H9 (cell line): ENCODE measurements around the gene F11. TPM values are rescaled to one million over a fixed set of nuclear protein-coding genes. Genes with fewer than 3 reads are reported as not detected.

Source experiments
- DNase-seq: peaks from one replicate; pipeline ENCODE4 v3.0.0-alpha.2; 2017
- H2AFZ ChIP-seq: one replicate; pipeline ENCODE4 v1.6.1; 2013; ENCODE audit warnings: mild to moderate bottlenecking, low read length, control low read depth, moderate library complexity
- H2AK5ac ChIP-seq: 2 replicates; pipeline ENCODE4 v1.6.1; 2013; ENCODE audit warnings: low read length, control low read depth, mixed read lengths; ENCODE audit not compliant: insufficient read length
- H2BK120ac ChIP-seq: one replicate; pipeline ENCODE4 v1.6.1; 2013; ENCODE audit warnings: low read depth, mild to moderate bottlenecking, low read length, control low read depth, inconsistent platforms; ENCODE audit not compliant: poor library complexity, severe bottlenecking
- H2BK12ac ChIP-seq: 2 replicates; pipeline ENCODE4 v1.6.1; 2013; ENCODE audit warnings: low read length, control low read depth, mixed read lengths, low read depth; ENCODE audit not compliant: insufficient read length
- H2BK15ac ChIP-seq: 2 replicates; pipeline ENCODE4 v1.6.1; 2013; ENCODE audit warnings: low read depth, low read length, control low read depth
- H2BK20ac ChIP-seq: one replicate; pipeline ENCODE4 v1.6.1; 2013; ENCODE audit warnings: low read depth, mild to moderate bottlenecking, low read length, control low read depth, inconsistent platforms; ENCODE audit not compliant: poor library complexity, severe bottlenecking
- H2BK5ac ChIP-seq: 2 replicates; pipeline ENCODE4 v1.6.1; 2013; ENCODE audit warnings: low read length, control low read depth, mixed read lengths; ENCODE audit not compliant: insufficient read length
- H3K14ac ChIP-seq: 2 replicates; pipeline ENCODE4 v1.6.1; 2013; ENCODE audit warnings: low read length, control low read depth; ENCODE audit not compliant: insufficient read depth
- H3K18ac ChIP-seq: 2 replicates; pipeline ENCODE4 v1.6.1; 2013; ENCODE audit warnings: low read depth, mild to moderate bottlenecking, mixed read lengths, low read length, control low read depth; ENCODE audit not compliant: insufficient read length
- H3K23ac ChIP-seq: 2 replicates; pipeline ENCODE4 v1.6.1; 2013; ENCODE audit warnings: low read length, control low read depth, mixed read lengths, low read depth; ENCODE audit not compliant: insufficient read length
- H3K23me2 ChIP-seq: 2 replicates; pipeline ENCODE4 v1.6.1; 2013; ENCODE audit warnings: low read depth, mild to moderate bottlenecking, mixed read lengths, low read length, control low read depth; ENCODE audit not compliant: insufficient read length, poor library complexity, severe bottlenecking
- H3K27ac ChIP-seq: 2 replicates; pipeline ENCODE4 v1.5.1; 2013; ENCODE audit warnings: low read length, control low read depth, mixed read lengths, low read depth; ENCODE audit not compliant: insufficient read length
- H3K27me3 ChIP-seq: 2 replicates; pipeline ENCODE4 v1.6.1; 2013; ENCODE audit warnings: low read length, control low read depth, inconsistent platforms; ENCODE audit not compliant: insufficient read depth
- H3K4ac ChIP-seq: 2 replicates; pipeline ENCODE4 v1.6.1; 2013; ENCODE audit warnings: low read depth, mild to moderate bottlenecking, control low read depth, inconsistent platforms, low read length, moderate library complexity
- H3K4me1 ChIP-seq: 2 replicates; pipeline ENCODE4 v1.6.1; 2013; ENCODE audit warnings: low read length, control low read depth, inconsistent platforms; ENCODE audit not compliant: insufficient read depth
- H3K4me2 ChIP-seq: 2 replicates; pipeline ENCODE4 v1.6.1; 2013; ENCODE audit warnings: low read length, control low read depth, mixed read lengths; ENCODE audit not compliant: insufficient read length, insufficient read depth
- H3K56ac ChIP-seq: 2 replicates; pipeline ENCODE4 v1.6.1; 2013; ENCODE audit warnings: low read depth, mild to moderate bottlenecking, mixed read lengths, low read length, control low read depth; ENCODE audit not compliant: insufficient read length
- H3K79me1 ChIP-seq: 2 replicates; pipeline ENCODE4 v1.6.1; 2013; ENCODE audit warnings: low read depth, mild to moderate bottlenecking, moderate library complexity, low read length, control low read depth, inconsistent platforms; ENCODE audit not compliant: insufficient read depth, poor library complexity, severe bottlenecking
- H3K79me2 ChIP-seq: 2 replicates; pipeline ENCODE4 v1.6.1; 2013; ENCODE audit warnings: low read length, control low read depth, inconsistent platforms; ENCODE audit not compliant: insufficient read depth
- H3K9ac ChIP-seq: 2 replicates; pipeline ENCODE4 v1.6.1; 2013; ENCODE audit warnings: low read length, control low read depth, mixed read lengths; ENCODE audit not compliant: insufficient read length; ENCODE audit errors: extremely low read depth
- H3K9me3 ChIP-seq: one replicate; pipeline ENCODE4 v1.6.1; 2013; ENCODE audit warnings: low read depth, low read length, inconsistent platforms; ENCODE audit not compliant: control insufficient read depth
- H3T11ph ChIP-seq: one replicate; pipeline ENCODE4 v1.6.1; 2013; ENCODE audit warnings: mild to moderate bottlenecking, low read length, control low read depth, inconsistent platforms
- H4K20me1 ChIP-seq: one replicate; pipeline ENCODE4 v1.6.1; 2013; ENCODE audit not compliant: control insufficient read depth, insufficient read length, insufficient read depth
- H4K5ac ChIP-seq: 2 replicates; pipeline ENCODE4 v1.6.1; 2013; ENCODE audit warnings: low read depth, mild to moderate bottlenecking, mixed read lengths, low read length, control low read depth; ENCODE audit not compliant: insufficient read length
- H4K8ac ChIP-seq: replicated peaks from 2 replicates; pipeline ENCODE4 v1.6.1; 2013; ENCODE audit warnings: low read length, control low read depth, mixed read lengths, low read depth; ENCODE audit not compliant: insufficient read length
- H4K91ac ChIP-seq: 2 replicates; pipeline ENCODE4 v1.6.1; 2013; ENCODE audit warnings: low read depth, mild to moderate bottlenecking, moderate library complexity, mixed read lengths, low read length, control low read depth; ENCODE audit not compliant: insufficient read length
- H3K27ac Mint-ChIP-seq, 3 experiments: 2 replicates in 2 of 3; 3 replicates in 1 of 3; pipeline ENCODE4 v1.8.0; 2020 to 2021; ENCODE audit warnings: mixed read lengths in 3 of 3, mild to moderate bottlenecking in 1 of 3, moderate library complexity in 1 of 3
- H3K27me3 Mint-ChIP-seq: 2 replicates; pipeline ENCODE4 v1.8.0; 2021; ENCODE audit warnings: low read depth, mild to moderate bottlenecking, moderate library complexity, mixed read lengths
- H3K36me3 Mint-ChIP-seq, 3 experiments: 2 replicates in 2 of 3; 3 replicates in 1 of 3; pipeline ENCODE4 v1.8.0; 2020 to 2021; ENCODE audit warnings: low read depth in 3 of 3, mixed read lengths in 3 of 3; ENCODE audit not compliant: insufficient read depth in 1 of 3
- H3K4me1 Mint-ChIP-seq, 2 experiments: 2 replicates each; pipeline ENCODE4 v1.8.0; 2020; ENCODE audit warnings: mixed read lengths in 2 of 2
- H3K4me3 Mint-ChIP-seq, 2 experiments: 2 replicates in 1 of 2; 3 replicates in 1 of 2; pipeline ENCODE4 v1.8.0; 2020 to 2021; ENCODE audit warnings: mild to moderate bottlenecking in 2 of 2, mixed read lengths in 2 of 2, moderate library complexity in 1 of 2
- H3K9me3 Mint-ChIP-seq, 2 experiments: 2 replicates in 1 of 2; 3 replicates in 1 of 2; pipeline ENCODE4 v1.8.0; 2020; ENCODE audit warnings: mild to moderate bottlenecking in 2 of 2, mixed read lengths in 2 of 2, moderate library complexity in 1 of 2
- CTCF ChIP-seq: fragments of 200-600 bp; sonication (generic); conservative IDR thresholded peaks from 3 replicates; pipeline ENCODE4 v1.8.0; 2021; ENCODE audit warnings: antibody characterized with exemption, mild to moderate bottlenecking
- WGBS: extraction: QIAGEN DNeasy Blood & Tissue Kit; methylation state at CpG from one replicate; pipeline ENCODE4 v1.1.7; 2013; ENCODE audit warnings: missing lambda C conversion rate, low lambda C conversion rate, mixed read lengths; ENCODE audit not compliant: insufficient read length; ENCODE audit errors: extremely low coverage; 5-methylcytosine and 5-hydroxymethylcytosine counted together
- long read RNA-seq: library from polyadenylated mRNA; unstranded; transcript quantifications from one replicate; pipeline ENCODE4 v2.0.0, GENCODE V29; 2020
- total RNA-seq: library from RNA; stranded (reverse); gene quantifications from 2 replicates; pipeline ENCODE4 v1.2.1, GENCODE V29; 2021

Gene F11
- total RNA-seq: 0.50 and 0.97 TPM in 2 replicates
- long read RNA-seq, partial matches to known transcripts: 0 of 1 reads
- long read RNA-seq, other reads (novel, unspliced or antisense): 1 of 1 reads

GRCh38 chr4:186265683-186266652 is at the start of gene F11:
F11 (plus strand) TSS chr4:186266189; CDS start chr4:186267137, 948 bp downstream.
- Histone ChIP-seq H2BK12ac (no peak within 1 kb of the TSS), H4K91ac (no peak within 1 kb of the TSS), H3K27ac (peak within 1 kb of the TSS; percentile 48), H3K4me1 (peaks cover 6% of the 10 kb centered on the region), H2AFZ (no peak within 1 kb of the TSS), H3K4me2 (peak within 1 kb of the TSS; percentile 59), H3K18ac (no peak within 1 kb of the TSS), H2BK20ac (no peak within 1 kb of the TSS), H2BK5ac (no peak within 1 kb of the TSS), H4K20me1 (no peaks in the 10 kb centered on the region), H3K79me2 (no peaks in the 10 kb centered on the region), H3T11ph (no peak within 1 kb of the TSS), H2AK5ac (no peak within 1 kb of the TSS), H3K4ac (no peak within 1 kb of the TSS), H3K23ac (no peak within 1 kb of the TSS), H4K5ac (no peak within 1 kb of the TSS), H3K14ac (no peak within 1 kb of the TSS), H2BK120ac (no peak within 1 kb of the TSS), H2BK15ac (no peak within 1 kb of the TSS), H3K27me3 (no peaks in the 10 kb centered on the region), H3K56ac (no peak within 1 kb of the TSS), H3K23me2 (no peaks in the 10 kb centered on the region), H4K8ac (no peak within 1 kb of the TSS), H3K9me3 (no peaks in the 10 kb centered on the region), H3K79me1 (no peaks in the 10 kb centered on the region), H3K9ac (peak within 1 kb of the TSS; percentile 26)
- Mint-ChIP-seq H3K9me3 (peaks cover 0 to 3% of the 10 kb centered on the region in 2 experiments; a peak in 2 of 5 replicates), H3K4me3 (peak within 1 kb of the TSS; percentile 57 to 74), H3K36me3 (peaks cover 0 to 4% (median 0%) of the 10 kb centered on the region in 3 experiments; a peak in 4 of 7 replicates), H3K27ac (peak within 1 kb of the TSS; percentile 96 to 97 (median 96)), H3K27me3 (no peaks in the 10 kb centered on the region), H3K4me1 (peaks cover 34 to 49% of the 10 kb centered on the region in 2 experiments)
- TF ChIP-seq CTCF: no peak
- peak; percentile 66 for DNase-seq
- no CpG with 5 or more reads among the region's 10 CpGs for WGBS
